Panc1 (cell line): ENCODE results near the gene ANKMY1. TPM values are rescaled to one million over a fixed set of nuclear protein-coding genes. Genes with fewer than 3 reads are reported as not detected.

Source experiments
- ATAC-seq: fragments of 200-7000 bp; cut with Tn5 transposase; 2 replicates; pipeline ENCODE4 v1.9.1; 2020; ENCODE audit warnings: mild to moderate bottlenecking, moderate library complexity
- BruUV-seq: library from RNA; stranded (reverse); fragments of 400-500 nt; replicated peaks from 2 replicates; lab custom pipeline; 2021; lab: Mats Ljungman, UMichigan
- CTCF ChIA-PET: fragments of 300-600 bp; sonication (Branson Sonifier 250); formaldehyde crosslinking; loops from one replicate; lab custom pipeline; 2022; ENCODE audit warnings: antibody characterized with exemption; lab: Charles Lee
- POLR2A ChIA-PET: fragments of 300-600 bp; sonication (Branson Sonifier 250); formaldehyde crosslinking; loops from one replicate; lab custom pipeline; 2022; ENCODE audit warnings: antibody characterized with exemption; lab: Charles Lee
- DNase-seq: peaks from one replicate; pipeline ENCODE4 v3.0.0-alpha.2; 2010; ENCODE audit warnings: low read depth, low spot score
- H3K27ac ChIP-seq: 2 replicates; pipeline ENCODE4 v1.5.1; 2011; ENCODE audit warnings: mild to moderate bottlenecking, low read length, inconsistent platforms
- H3K27me3 ChIP-seq: fragments of 200-500 bp; sonication (Bioruptor generic); 2 replicates; pipeline ENCODE4 v1.6.0; 2014; ENCODE audit warnings: low read length, inconsistent platforms; ENCODE audit not compliant: control insufficient read depth, insufficient read depth
- H3K36me3 ChIP-seq: fragments of 200-500 bp; sonication (Bioruptor generic); 2 replicates; pipeline ENCODE4 v1.5.1; 2014; ENCODE audit warnings: inconsistent platforms, mild to moderate bottlenecking, low read length, moderate library complexity; ENCODE audit not compliant: control insufficient read depth, insufficient read depth
- H3K4me1 ChIP-seq: 2 replicates; pipeline ENCODE4 v1.5.1; 2011; ENCODE audit warnings: inconsistent platforms, mild to moderate bottlenecking, low read length, moderate library complexity; ENCODE audit not compliant: control insufficient read depth, insufficient read depth
- H3K4me3 ChIP-seq, 2 experiments: 2 replicates each; pipeline ENCODE4 v1.5.1; 2011 to 2012; ENCODE audit warnings: low read depth in 2 of 2, low read length in 2 of 2, mild to moderate bottlenecking in 2 of 2, inconsistent platforms in 1 of 2, moderate library complexity in 1 of 2
- H3K9me3 ChIP-seq: fragments of 200-500 bp; sonication (Bioruptor generic); 2 replicates; pipeline ENCODE4 v1.5.1; 2014; ENCODE audit warnings: low read depth, mild to moderate bottlenecking, inconsistent platforms, low read length, moderate library complexity; ENCODE audit not compliant: control insufficient read depth, insufficient read depth
- CTCF ChIP-seq: fragments of 450-650 bp; IDR thresholded peaks from 2 replicates; pipeline ENCODE4 v1.5.1; 2017; ENCODE audit warnings: mild to moderate bottlenecking
- POLR2AphosphoS5 ChIP-seq: IDR thresholded peaks from 2 replicates; pipeline ENCODE4 v1.6.1; 2012; ENCODE audit warnings: mild to moderate bottlenecking, low read depth, low read length, moderate library complexity
- REST ChIP-seq, 2 experiments: IDR thresholded peaks; 2 replicates each; pipeline ENCODE4 v1.6.1; 2011 to 2012; ENCODE audit warnings: low read depth in 2 of 2, control low read depth in 1 of 2, low read length in 1 of 2, mild to moderate bottlenecking in 1 of 2, moderate library complexity in 1 of 2; ENCODE audit not compliant: insufficient read depth in 1 of 2
- SIN3A ChIP-seq: IDR thresholded peaks from 2 replicates; pipeline ENCODE4 v1.6.1; 2012; ENCODE audit warnings: low read depth, mild to moderate bottlenecking, low read length, moderate library complexity, borderline replicate concordance; ENCODE audit not compliant: insufficient read depth
- TCF7L2 ChIP-seq: IDR thresholded peaks from 2 replicates; pipeline ENCODE4 v1.6.1; 2011; ENCODE audit warnings: mild to moderate bottlenecking, low read depth, low read length, inconsistent platforms
- in situ Hi-C: cut with HindIII; loops from 2 replicates; pipeline ENCODE4 v1.10.0; 2016; ENCODE audit warnings: low sequenced_read_pairs, low pct_unique_long_range_greater_than_20kb
- intact Hi-C: fragments of 100-400 bp; cut with micrococcal nuclease; formaldehyde crosslinking; loops from one replicate; pipeline ENCODE4 v1.10.0; 2022; ENCODE audit not compliant: unreplicated experiment
- total RNA-seq: library from RNA; stranded (reverse); gene quantifications from one replicate; pipeline ENCODE4 v1.2.1, GENCODE V29; 2021; ENCODE audit not compliant: unreplicated experiment

Gene ANKMY1
- total RNA-seq, 1 experiment from 2014 or later: 19.5 TPM

- Histone ChIP-seq H3K36me3 (no peaks in the 10 kb centered on the region), H3K4me1 (no peaks in the 10 kb centered on the region), H3K9me3 (peaks cover 23% of the 10 kb centered on the region; the same call in 1 of the 2 replicates), H3K27me3 (no peaks in the 10 kb centered on the region), H3K27ac (no peak overlapping the region), H3K4me3 (no peak overlapping the region)
- ChIA-PET CTCF (no interaction called here), POLR2A (no interaction called here)
- in situ Hi-C loops (no loop called here), intact Hi-C loops (no loop called here)
- ATAC-seq (no peak), DNase-seq (no peak)
- no TSS peak for BruUV-seq
- no peak for TF ChIP-seq REST (IDR thresholded peaks at IDR 0.05; ENCODE audit: insufficient read depth in 1 of 2, low read depth in 2 of 2, low read length in 1 of 2)
- TF ChIP-seq CTCF: no peak
- no peak for TF ChIP-seq TCF7L2
- no peak for TF ChIP-seq POLR2AphosphoS5
- no peak for TF ChIP-seq SIN3A
Measured at GRCh38 chr2:240530181-240530580, 27.6 kb downstream of the ANKMY1 start.

DNA sequence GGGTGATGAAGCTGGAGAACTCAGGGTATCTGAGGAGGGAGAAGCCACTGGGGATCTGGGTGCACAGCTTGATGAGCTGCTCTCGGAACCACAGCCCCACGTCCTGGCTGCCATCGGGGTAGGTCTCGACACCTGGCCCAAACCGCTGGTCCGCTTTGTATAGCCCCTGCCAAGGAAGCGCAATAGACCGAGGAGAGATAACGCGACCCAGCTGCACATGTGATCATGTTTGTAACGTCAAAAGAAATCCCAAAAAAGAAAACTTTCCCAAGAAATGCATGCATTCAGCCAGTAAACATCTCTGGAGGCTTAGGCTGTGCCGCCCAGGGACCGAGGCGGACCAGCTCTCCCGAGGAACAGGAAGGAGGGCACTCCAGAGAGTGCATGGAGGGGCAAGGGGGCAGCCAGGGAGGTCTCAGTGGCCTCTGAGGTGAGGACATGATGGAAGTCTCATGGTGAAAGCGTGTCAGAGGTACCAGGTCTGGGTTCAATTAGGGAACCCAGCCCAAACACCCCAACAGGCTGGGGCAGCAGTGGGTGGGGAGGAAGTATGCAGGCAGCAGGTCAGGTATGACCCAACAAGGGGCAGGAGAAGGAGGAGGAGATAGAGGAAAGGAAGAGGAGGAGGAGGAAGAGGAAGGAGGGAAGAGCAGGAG lies 28.3 kb downstream of the ANKMY1 start:
- no peaks in the 10 kb centered on the region for H3K27me3 ChIP-seq
- no TSS peak for BruUV-seq
- H3K27ac ChIP-seq: no peak overlapping the region
- CTCF ChIA-PET: no interaction called here
- no peaks in the 10 kb centered on the region for H3K4me1 ChIP-seq
- intact Hi-C loops (no loop called here), in situ Hi-C loops (no loop called here)
- POLR2A ChIA-PET: no interaction called here
- H3K9me3 ChIP-seq: peaks cover 28% of the 10 kb centered on the region; the same call in 1 of the 2 replicates
- no peaks in the 10 kb centered on the region for H3K36me3 ChIP-seq
- DNase-seq: no peak
- H3K4me3 ChIP-seq: no peak overlapping the region
- TF ChIP-seq TCF7L2: no peak
- TF ChIP-seq CTCF: no peak
- no peak for TF ChIP-seq SIN3A
- no peak for ATAC-seq
